Subcutaneous abdominal adipose tissue (tissue), 5 donors: ENCODE data around the gene PAX5.

Source experiments
- H3K27ac ChIP-seq: one replicate; pipeline ENCODE4 v1.7.0; 2013; ENCODE audit warnings: low read depth, mild to moderate bottlenecking, inconsistent platforms, low read length, moderate library complexity
- H3K27me3 ChIP-seq, 5 donors: one replicate each; pipeline ENCODE4 v1.7.0; 2013; ENCODE audit warnings: low read length in 5 of 5, inconsistent platforms in 1 of 5; ENCODE audit not compliant: control insufficient read depth in 5 of 5, insufficient read depth in 4 of 5
- H3K36me3 ChIP-seq, 5 donors: one replicate each; pipeline ENCODE4 v1.7.0; 2013; ENCODE audit warnings: low read length in 5 of 5; ENCODE audit not compliant: control insufficient read depth in 5 of 5, insufficient read depth in 5 of 5
- H3K4me1 ChIP-seq, 5 donors: one replicate each; pipeline ENCODE4 v1.7.0; 2013; ENCODE audit warnings: low read length in 5 of 5, mild to moderate bottlenecking in 3 of 5, moderate library complexity in 1 of 5; ENCODE audit not compliant: control insufficient read depth in 5 of 5, insufficient read depth in 5 of 5
- H3K4me3 ChIP-seq, 5 donors: one replicate each; pipeline ENCODE4 v1.7.0; 2013; ENCODE audit warnings: low read length in 5 of 5, low read depth in 1 of 5
- H3K9ac ChIP-seq, 5 donors: one replicate each; pipeline ENCODE4 v1.7.0; 2013; ENCODE audit warnings: low read length in 5 of 5, mild to moderate bottlenecking in 4 of 5, moderate library complexity in 3 of 5
- H3K9me3 ChIP-seq, 5 donors: one replicate each; pipeline ENCODE4 v1.7.0; 2013; ENCODE audit warnings: low read length in 5 of 5; ENCODE audit not compliant: control insufficient read depth in 5 of 5
- donor health status: healthy.
- donor health status: healthy.
- donor health status: healthy.
- donor health status: healthy.
- donor health status: healthy.

Gene PAX5

DNA sequence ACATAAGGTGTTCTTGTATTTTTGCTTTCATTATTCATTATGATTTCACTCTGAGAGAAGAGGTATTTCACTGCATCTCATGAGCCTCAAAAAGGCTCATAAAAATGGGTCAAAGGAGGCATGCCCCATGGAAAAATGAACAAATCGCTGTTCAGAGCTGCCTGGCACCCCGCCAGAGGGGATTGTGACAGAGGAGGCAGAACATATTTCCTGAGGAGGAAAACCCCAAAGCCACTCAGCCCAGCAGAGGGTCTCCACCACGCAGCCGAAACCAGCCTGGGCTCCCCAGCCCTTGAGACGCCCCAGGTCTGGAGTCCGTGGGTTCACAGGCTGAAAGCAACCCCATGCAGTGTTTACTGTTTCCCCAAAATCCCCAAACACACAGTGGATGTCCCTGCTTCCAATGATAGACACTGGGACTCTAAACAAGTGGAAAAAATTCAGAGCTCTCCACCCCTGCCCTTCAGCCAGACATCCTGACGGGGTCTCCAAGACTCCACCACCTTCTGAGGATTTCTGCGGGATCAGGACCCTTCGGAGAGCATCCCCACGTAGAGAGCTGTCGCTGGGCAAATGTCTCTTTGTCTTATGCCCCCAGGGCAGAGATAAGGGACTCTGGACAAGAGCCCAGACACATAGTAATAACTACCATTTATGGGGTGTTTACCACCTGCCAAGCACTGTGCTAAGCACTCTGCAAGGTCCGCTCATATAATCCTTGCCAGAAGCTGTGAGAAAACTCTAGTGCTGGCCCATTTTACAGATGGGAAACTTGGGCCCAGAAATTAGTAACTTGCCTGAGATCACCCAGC lies 122.3 kb downstream of the PAX5 start:
- peaks cover 1 to 10% (median 4%) of the 10 kb centered on the region in 5 donors for H3K27me3 ChIP-seq
- peaks cover 0 to 7% (median 5%) of the 10 kb centered on the region in 5 donors for H3K4me1 ChIP-seq
- H3K9me3 ChIP-seq, result no peaks in the 10 kb centered on the region
- H3K27ac ChIP-seq, result no peak overlapping the region
- no peak overlapping the region for H3K9ac ChIP-seq
- H3K4me3 ChIP-seq, result no peak overlapping the region
- no peaks in the 10 kb centered on the region for H3K36me3 ChIP-seq

DNA sequence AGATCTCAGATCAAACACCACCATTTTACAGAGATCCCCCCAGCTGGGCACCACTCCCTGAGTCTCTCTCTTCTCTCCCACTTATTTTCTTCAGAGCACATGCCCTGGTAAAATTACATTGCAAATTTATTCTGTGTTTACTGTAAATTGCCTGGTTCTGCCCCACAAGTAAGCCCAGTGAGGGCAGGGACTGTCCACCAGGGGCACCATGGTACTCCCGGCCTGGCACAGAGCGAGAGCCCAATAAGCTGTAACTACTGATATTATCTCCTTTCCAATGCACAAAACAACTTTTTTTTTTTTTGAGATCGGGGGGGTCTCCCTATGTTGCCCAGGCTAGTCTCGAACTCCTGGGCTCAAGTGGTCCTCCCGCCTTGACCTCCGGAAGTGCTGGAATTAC lies 123.0 kb downstream of the PAX5 start:
- Histone ChIP-seq H3K4me3 (no peak overlapping the region), H3K9ac (no peak overlapping the region), H3K27me3 (peaks cover 3 to 10% (median 7%) of the 10 kb centered on the region in 5 donors), H3K4me1 (peaks cover 0 to 7% (median 5%) of the 10 kb centered on the region in 5 donors), H3K9me3 (no peaks in the 10 kb centered on the region), H3K27ac (no peak overlapping the region), H3K36me3 (no peaks in the 10 kb centered on the region)

DNA sequence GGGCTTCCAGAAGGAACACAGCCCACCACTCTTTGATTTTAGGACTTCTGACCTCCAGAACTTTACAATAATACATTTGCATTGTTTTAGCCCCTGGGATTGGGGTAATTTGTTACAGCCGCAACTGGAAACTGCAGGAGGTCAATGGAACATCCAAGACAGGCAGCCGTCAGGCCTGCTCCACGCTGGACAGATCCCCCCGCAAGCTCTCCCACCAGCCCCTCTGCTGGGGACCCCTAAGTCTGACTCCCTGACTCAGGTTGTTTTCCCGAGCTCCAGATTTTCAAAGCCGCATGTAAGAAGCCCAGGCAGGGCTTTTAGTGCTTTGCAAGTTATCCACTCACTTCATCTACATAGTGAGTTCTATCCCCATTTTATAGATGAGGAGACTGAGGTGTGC lies 127.6 kb downstream of the PAX5 start:
- Histone ChIP-seq H3K4me3 (no peak overlapping the region), H3K9me3 (no peaks in the 10 kb centered on the region), H3K4me1 (peaks cover 0 to 4% (median 2%) of the 10 kb centered on the region in 5 donors), H3K27me3 (peaks cover 3 to 26% (median 13%) of the 10 kb centered on the region in 5 donors), H3K9ac (no peak overlapping the region), H3K27ac (no peak overlapping the region), H3K36me3 (no peaks in the 10 kb centered on the region)

DNA sequence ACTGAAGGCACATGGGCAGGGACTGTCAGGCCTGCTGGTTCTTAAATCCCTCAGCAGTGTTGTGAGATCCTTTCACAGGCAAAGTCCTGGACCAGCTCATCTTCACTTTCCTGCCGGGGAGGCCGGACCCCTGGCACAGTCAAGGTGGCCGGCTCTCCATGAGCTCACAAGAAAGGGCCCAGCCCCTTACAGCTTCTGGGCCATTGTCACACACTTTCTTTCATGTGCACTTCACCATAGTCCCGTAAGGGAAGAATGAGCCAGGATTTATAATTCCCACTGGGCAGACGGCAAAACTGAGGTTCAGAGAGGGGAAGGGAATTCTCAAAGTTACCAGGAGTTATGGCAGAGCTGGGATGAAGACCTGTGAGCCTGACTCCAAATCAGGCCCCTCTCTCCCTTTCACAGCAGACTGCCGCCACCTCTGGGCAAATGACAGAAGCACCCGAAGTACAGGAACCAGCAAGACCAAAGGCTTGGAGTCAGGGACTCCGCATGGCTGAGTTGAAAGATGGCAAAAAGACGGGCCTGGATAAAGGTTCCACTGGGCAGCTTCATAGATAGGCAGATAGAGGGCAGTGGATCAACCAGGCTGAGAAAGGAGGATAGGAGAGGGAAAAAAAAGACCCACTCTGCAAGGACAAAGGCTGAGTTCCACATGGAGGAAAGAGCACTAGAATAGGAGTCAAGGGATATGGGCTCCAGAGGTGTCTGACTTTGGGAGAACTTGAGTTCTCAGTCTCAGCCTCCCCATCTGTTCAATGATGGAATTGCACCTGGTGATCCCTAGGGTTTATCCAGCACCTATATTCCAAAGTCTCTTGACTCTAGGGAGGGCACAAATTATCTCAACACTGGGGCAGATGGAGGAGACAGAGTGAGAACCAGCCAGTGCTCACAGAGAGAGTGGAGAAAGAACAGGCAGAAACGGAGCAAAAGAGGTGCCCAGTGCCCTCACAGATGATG lies 128.7 kb downstream of the PAX5 start:
- Histone ChIP-seq H3K27ac (no peak overlapping the region), H3K9ac (no peak overlapping the region), H3K4me3 (no peak overlapping the region), H3K36me3 (no peaks in the 10 kb centered on the region), H3K4me1 (no peaks in the 10 kb centered on the region), H3K27me3 (peaks cover 4 to 26% (median 13%) of the 10 kb centered on the region in 5 donors), H3K9me3 (no peaks in the 10 kb centered on the region)

DNA sequence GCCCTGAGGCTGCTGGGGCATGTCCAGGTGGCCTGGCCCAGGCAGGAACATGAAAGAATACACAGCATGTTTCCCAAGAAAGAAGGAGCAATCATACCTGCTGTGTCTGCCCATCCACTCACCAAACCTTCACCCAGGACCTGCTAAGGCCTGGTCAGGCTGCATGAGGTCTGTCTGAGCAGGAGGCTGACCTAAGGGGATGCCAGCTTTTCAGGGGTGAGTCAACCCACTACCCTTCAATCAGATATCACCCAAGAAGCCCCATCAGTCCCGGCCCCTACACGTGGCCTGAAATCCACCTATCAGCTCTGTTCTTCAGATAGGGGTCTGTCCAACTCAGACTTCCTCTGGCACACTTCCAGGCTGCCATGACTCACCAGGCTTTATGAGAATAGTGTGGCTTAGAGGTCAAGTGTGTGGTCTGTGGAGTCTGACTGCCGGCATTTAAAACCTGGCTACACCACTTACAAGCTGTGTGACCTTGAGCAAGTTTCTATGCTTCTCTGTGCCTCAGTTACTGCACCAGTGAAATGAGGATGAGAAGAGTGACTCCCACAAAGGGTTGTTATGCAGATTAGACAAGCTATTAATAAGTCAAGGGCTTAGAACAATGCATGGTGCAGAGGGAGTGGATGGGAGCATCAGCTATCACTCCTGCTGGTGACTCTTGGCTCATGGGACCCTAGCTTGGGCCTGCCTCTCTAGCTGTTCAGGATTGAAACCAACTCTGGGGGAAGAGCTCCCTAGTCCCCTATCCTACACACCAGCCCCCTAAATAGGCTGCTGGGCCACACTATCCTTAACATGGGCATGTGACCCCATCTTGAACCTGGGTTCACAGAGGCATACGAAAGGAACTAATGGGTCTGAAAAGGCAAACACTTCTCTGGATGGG lies 130.3 kb downstream of the PAX5 start:
- H3K4me3 ChIP-seq, result no peak overlapping the region
- no peak overlapping the region for H3K27ac ChIP-seq
- H3K9me3 ChIP-seq, result no peaks in the 10 kb centered on the region
- H3K4me1 ChIP-seq, result no peaks in the 10 kb centered on the region
- H3K9ac ChIP-seq, result no peak overlapping the region
- no peaks in the 10 kb centered on the region for H3K36me3 ChIP-seq
- peaks cover 13 to 27% (median 15%) of the 10 kb centered on the region in 5 donors for H3K27me3 ChIP-seq

DNA sequence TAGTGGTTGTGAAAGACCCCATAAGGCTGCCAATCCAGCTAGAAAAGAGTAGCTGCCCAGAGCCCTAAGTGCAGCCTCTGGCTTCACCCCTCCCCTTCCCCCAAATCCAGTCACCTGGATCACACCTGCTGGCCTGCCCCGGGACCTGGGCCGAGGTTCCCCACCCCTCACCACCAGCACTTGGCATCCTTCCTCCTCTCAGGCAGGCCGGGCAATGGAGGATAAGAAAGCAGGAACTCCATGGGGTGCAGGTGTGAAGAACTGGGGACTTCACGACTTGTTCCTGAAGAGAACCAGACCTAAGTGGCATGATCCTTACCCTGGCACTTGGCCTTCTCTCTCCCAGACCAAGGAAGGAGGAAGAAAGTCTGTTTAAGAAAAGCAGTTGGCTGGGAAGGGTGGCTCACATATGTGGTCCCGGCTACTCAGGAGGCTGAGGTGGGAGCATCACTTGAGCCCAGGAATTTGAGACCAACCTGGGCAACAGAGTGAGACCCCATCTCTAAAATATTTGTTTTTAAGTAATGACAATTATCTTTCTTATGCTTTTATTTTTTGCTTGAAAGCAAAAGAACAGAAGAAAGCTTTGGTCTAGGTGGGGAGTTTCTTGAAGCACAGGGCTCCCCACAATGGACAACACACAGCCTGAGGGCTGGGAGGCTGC lies 131.1 kb downstream of the PAX5 start:
- no peak overlapping the region for H3K27ac ChIP-seq
- H3K9me3 ChIP-seq, result no peaks in the 10 kb centered on the region
- peaks cover 13 to 29% (median 19%) of the 10 kb centered on the region in 5 donors for H3K27me3 ChIP-seq
- no peaks in the 10 kb centered on the region for H3K4me1 ChIP-seq
- H3K9ac ChIP-seq, result no peak overlapping the region
- H3K4me3 ChIP-seq, result no peak overlapping the region
- no peaks in the 10 kb centered on the region for H3K36me3 ChIP-seq

DNA sequence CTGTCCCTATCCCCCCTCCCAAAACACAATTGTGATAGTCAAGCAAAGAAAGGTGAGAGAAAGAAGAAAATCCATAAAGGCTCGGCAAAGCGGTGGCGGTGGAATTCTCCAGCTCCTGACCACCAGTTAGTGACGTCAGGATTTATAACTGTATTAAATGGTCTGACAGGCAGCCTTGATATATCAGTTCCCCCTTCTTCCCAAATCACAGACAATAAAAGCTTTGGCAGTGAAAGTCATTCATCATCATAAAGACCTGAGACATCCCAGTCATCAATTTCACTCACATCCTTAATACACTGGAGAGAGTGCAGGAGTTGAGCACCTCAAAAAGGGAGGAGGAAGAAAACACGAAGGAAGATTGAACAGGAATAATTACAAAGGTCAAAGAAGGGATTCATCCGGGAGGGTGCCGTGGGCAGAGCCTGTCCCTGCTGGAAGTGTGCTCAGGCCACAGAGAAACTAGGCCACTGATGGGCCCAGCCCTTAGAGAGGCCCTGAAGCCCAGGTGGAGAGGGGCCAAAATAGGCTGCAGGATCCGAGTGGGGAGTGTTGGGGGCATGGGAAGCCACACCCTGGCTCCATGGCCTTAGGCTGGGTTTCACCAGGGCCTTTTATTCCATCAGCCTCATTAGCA lies 131.9 kb downstream of the PAX5 start:
- Histone ChIP-seq H3K36me3 (no peaks in the 10 kb centered on the region), H3K9me3 (no peaks in the 10 kb centered on the region), H3K4me1 (no peaks in the 10 kb centered on the region), H3K9ac (no peak overlapping the region), H3K4me3 (no peak overlapping the region), H3K27ac (no peak overlapping the region), H3K27me3 (peaks cover 13 to 24% (median 17%) of the 10 kb centered on the region in 5 donors)

DNA sequence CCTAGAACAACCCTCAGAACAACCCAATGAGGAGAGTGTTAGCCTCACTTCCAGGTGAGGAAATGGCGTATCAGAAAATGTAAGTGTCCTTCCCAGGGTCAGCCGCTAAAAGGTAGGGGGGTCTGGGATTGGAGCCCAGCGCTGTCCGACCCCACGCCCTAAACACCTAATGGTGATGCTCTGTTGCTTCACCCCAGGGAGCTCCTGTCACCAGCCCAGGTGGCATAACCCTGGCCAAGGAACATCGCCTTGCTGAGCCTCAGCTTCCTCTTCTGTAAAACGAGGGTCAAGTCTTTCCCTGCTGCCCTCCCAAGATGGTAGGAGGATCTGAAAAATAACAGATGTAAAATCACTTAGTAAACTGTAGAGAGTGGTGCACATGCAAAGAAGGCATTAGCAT lies 132.5 kb downstream of the PAX5 start:
- H3K27ac ChIP-seq, result no peak overlapping the region

DNA sequence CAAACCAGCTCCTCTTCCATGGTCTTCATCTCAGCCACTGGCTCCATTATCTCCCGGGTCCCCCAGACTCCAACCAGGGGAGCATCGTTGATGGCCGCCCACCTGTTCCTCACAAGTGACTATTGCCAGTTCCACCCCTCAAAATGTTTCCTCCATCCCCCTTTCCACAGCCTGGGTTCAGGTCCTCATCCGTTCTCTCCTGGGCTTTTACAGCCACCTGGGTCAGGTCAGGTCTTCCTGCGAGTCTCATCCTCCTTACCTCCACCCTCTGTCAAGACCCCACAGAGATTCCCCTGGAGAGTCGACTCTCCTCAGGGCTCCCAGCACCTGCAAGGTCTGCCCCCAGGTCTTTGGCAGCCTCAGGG lies 133.2 kb downstream of the PAX5 start:
- H3K9ac ChIP-seq, result no peak overlapping the region
- no peak overlapping the region for H3K27ac ChIP-seq
- H3K9me3 ChIP-seq, result no peaks in the 10 kb centered on the region
- no peaks in the 10 kb centered on the region for H3K4me1 ChIP-seq
- peaks cover 10 to 28% (median 17%) of the 10 kb centered on the region in 5 donors for H3K27me3 ChIP-seq
- no peak overlapping the region for H3K4me3 ChIP-seq
- no peaks in the 10 kb centered on the region for H3K36me3 ChIP-seq

More for the DNA sequence above, 132.5 kb downstream of the PAX5 start:
- Histone ChIP-seq H3K4me3 (no peak overlapping the region), H3K36me3 (no peaks in the 10 kb centered on the region), H3K4me1 (no peaks in the 10 kb centered on the region), H3K9me3 (no peaks in the 10 kb centered on the region), H3K27me3 (peaks cover 10 to 28% (median 16%) of the 10 kb centered on the region in 5 donors), H3K9ac (no peak overlapping the region)
